HG02678 (cell line): Measurements from ENCODE around the gene DAW1.
"Not testable (repeated sequence)": the region's sequence is repeated elsewhere in the genome, so short reads cannot be mapped to it uniquely, and the experiment has no call there.

Experiments
- ATAC-seq: cut with Tn5 transposase; IDR thresholded peaks from one replicate; pipeline ENCODE4 v1.9.1; 2021; ENCODE audit warnings: mild to moderate bottlenecking, moderate library complexity; ENCODE audit not compliant: unreplicated experiment

The DAW1 gene, protein sequence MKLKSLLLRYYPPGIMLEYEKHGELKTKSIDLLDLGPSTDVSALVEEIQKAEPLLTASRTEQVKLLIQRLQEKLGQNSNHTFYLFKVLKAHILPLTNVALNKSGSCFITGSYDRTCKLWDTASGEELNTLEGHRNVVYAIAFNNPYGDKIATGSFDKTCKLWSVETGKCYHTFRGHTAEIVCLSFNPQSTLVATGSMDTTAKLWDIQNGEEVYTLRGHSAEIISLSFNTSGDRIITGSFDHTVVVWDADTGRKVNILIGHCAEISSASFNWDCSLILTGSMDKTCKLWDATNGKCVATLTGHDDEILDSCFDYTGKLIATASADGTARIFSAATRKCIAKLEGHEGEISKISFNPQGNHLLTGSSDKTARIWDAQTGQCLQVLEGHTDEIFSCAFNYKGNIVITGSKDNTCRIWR

GRCh38 chr2:227871375-227871791, at the start of gene DAW1:
Gene DAW1, plus strand, starts transcription at chr2:227871631. Its CDS starts 59 bp downstream, at chr2:227871690.
- ATAC-seq = peak; percentile 86

DNA sequence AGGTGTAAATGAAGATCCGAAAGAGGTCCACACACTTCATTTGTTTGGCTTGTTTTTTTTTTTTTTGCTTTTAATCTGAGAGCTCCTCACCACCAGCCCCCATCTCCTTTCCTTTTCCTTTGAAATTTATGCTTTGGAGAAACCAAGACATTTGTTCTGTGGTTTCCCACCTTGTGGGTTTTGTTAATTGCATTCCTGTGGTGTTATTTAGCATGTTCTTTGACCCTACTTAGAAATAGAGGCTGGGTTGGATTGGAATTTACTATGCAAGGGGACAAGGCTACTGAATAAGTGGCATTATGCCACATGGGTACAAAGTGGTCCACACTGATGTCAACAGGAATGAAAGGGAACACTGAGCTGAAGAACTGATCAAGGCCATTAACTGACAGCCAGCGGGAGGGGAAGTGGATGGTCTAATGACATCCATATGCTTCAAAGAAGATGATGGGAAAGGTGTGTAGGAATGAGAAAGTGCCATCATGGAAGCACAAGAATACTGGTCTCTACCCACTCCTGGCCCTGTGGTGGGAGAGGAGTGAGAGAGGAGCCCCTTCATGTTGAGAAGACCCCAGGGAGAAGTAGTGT, 48.9 kb upstream of the DAW1 start:
- ATAC-seq = no peak

DNA sequence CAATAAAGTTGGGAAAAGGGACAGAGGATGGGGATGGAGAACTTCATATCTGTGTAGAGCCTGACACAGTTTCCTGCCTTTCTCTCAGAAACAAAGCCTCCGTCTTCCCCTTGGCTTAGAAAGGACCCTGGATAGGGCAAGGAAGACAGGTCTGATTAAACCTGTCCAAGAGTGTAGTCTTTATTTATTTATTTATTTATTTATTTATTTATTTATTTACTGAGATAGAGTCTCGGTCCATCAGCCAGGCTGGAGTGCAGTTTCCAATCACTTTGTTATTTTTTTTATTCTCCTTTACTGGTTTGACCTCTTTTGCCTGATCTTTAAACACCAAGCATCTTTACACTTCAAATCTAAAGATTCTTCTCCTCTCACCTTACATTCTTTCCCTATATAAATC, 47.5 kb upstream of the DAW1 start:
- ATAC-seq = no peak

GRCh38 chr2:227824711-227825110, 46.7 kb upstream of the DAW1 start:
- no peak for ATAC-seq

DNA sequence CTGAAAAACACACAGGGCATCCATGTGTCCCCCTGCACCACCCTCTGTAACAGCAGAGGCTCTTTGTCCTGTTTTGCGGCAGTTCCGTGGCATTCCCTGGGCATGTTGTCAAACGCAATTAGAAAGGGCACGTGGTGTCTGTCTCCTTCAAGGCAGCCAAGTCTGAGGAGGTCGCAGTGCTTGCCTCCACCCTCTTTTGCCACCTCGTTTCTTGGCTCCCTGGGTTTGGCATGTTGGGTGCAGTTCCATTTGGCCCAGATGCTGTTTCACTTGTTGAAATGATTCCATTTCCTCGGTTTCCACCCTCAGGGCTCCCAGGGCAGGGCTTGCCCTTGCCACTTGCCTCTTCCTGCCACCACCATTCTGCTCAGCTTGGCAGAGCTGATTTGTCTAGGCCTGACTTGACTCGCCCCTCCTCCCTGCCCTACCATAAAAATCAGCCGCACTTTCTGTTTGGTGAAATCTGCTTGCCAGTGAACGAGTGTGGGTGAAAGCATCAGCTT, 45.4 kb upstream of the DAW1 start:
- ATAC-seq = no peak

- no peak for ATAC-seq
Measured at GRCh38 chr2:227826563-227826962, 44.9 kb upstream of the DAW1 start.

DNA sequence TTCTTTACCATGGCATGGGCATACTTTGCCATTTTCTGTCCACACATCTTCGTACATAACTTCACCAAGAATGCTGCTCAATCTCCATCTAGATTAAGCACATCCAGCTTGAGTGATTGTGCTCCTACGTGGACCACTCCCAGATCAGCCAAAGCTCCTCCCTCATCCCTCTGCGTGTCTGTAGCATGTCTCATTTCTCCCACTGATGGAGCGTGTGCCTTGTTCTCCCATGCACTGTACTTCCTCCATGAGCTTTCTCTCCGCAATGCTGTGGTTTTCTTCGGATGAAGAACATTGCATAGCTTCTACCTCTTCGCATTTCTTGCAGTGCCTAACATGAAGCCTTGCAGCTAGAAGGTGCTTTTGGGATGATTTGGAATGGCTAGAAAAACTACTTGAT, 44.3 kb upstream of the DAW1 start:
- ATAC-seq = no peak

DNA sequence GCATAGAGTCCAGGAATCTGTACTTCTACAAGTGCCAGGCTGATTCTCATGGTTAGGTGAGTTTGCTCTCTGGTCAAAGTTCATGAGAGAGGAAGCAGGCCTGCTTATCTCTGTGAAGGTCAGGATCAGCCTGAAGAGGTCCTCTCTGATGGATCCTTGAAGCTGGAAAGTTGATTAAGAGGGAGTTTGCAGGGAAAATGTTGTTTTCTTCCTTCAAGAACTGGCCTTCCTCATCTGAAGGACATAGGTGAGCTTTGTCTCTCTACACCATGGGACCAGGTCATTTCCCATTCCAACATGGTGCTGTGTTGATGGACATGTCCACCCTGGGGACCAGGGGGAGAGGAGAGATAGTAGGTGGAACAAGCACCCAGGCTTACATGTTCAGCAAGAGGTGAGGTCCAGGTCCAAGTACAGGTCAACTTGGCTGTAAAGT, 42.9 kb upstream of the DAW1 start:
- ATAC-seq = no peak

DNA sequence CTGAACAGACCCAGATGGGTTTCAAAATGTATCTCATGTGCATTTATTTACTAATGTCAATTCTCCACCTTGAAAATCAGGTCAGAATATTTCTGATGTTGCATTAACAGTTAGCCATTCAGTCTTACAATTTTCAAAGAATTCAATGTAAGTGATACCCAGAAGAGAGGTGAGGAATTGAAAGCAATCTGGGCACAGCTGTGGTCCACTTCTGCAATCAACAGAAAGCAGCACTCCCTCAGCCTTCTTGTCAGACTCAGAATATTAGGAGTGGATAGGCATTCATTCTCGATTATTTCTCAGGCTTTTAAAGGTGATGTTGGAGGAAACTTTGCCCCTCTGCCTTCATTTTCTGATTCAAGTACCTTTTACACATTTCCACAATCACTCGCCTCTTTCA, 42.1 kb upstream of the DAW1 start:
- no peak for ATAC-seq

DNA sequence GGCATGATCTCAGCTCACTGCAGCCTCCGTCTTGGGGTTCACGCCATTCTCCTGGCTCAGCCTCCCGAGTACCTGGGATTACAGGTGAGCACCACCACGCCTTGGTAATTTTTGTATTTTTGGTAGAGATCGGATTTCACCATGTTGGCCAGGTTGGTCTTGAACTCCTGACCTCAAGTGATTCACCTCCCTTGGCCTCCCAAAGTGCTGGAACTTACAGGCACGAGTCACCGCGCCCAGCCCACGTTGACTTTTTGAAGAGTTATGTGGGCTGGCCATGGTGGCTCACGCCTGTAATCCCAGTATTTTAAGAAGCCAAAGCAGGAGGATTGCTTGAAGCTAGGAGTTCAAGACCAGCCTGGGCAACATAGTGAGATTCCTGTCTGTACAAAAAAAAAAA, 37.0 kb upstream of the DAW1 start:
- ATAC-seq = no peak

DNA sequence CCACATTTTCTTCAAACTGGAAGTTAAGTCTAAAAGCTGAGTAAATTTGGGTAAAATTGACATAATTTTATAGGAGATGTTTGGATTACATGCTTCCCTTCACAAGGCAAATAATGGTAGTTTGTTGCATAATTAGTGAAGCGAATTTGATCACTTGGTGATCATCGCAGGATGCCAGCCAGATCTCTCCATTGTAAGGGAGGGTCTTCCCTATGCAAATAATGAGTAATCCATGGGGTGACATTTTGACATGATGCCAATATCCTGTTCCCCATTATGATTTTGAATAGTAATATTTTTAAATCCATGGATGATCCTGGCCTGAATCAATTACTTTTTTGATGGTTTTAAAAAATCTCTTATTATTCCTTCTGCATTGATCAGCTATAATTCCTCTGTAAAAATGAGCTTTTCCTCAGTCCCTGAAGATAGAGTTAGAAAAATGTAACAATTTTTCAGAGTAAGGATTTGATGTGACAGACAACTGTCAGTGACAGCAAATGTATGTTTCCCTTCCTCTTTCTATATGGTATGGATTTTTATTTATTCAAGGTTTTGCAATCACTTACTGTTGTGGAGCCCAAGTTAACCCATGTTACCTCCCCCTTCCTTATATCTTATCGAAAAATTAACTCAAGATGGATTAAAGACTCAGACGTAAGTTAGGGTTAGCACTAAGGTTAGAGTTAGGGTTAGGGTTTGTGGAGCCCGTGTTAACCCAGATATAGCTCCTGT, 36.3 kb upstream of the DAW1 start:
- ATAC-seq = no peak

DNA sequence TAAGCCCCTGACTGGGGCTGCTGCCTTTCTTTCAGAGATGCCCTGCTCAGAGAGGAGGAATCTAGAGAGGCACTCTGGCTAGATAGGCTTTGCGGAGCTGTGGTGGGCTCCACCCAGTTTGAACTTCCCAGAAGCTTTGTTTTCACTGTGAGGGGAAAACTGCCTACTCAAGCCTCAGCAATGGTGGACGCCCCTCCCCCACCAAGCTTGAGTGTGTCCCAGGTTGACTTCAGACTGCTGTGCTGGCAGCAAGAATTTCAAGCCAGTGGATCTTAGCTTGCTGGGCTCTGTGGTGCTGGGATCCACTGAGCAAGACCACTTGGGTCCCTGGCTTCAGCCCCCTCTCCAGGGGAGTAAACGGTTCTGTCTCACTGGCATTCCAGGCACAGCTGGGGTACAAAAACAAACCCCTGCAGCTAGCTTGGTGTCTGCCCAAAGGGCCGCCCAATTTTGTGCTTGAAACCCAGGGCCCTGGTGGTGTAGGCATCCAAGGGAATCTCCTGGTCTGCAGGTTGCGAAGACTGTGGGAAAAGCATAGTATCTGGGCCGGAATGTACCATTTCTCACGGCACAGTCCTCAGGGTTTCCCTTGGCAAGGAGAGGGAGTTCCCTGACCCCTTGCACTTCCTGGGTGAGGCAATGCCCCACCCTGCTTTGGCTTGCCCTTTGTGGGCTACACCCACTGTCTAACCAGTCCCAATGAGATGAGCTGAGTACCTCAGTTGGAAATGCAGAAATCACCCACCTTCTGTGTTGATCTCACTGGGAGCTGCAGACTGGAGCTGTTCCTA, 31.9 kb upstream of the DAW1 start:
- ATAC-seq = not testable (repeated sequence)

GRCh38 chr2:227846831-227847230, 24.6 kb upstream of the DAW1 start:
- ATAC-seq = peak; percentile 60

DNA sequence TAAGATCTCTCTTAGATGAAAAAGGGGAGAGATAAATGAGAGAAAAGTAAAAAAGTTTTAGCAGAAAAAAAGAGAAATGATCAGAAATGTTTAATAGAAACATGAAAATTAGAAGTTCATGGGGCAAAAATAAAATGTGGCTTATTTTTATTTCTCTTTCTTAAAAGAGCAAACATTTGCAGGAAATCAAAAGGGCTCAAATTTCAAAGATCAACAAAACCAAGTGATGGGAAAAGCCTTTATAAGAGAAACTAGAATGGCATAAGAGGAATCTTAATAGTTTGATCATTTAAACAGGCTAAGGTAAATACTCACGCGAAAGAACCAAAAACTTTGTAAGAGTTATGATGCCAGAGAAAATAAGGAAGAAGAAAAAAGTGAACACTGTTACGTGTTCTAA, 23.3 kb upstream of the DAW1 start:
- ATAC-seq = no peak

DNA sequence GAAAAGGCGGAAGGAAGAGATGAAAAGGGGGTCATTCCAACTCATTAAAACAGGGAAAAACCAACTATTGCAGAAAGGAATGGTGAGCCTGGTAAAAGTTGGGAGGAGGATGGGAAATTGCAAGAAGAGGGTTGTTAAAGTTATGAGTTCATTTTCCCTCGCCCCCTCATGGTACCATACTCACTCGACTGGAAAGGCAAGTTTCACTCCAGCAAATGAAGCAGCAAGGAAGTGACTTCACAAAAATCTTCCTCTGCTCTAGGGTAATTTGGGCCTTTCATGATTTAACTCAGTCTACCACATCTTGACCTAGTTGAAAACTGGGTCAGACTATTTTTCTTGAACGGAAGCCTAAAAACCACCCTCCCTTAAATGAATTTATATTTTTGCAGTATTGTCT, 22.8 kb upstream of the DAW1 start:
- peak; percentile 63 for ATAC-seq

DNA sequence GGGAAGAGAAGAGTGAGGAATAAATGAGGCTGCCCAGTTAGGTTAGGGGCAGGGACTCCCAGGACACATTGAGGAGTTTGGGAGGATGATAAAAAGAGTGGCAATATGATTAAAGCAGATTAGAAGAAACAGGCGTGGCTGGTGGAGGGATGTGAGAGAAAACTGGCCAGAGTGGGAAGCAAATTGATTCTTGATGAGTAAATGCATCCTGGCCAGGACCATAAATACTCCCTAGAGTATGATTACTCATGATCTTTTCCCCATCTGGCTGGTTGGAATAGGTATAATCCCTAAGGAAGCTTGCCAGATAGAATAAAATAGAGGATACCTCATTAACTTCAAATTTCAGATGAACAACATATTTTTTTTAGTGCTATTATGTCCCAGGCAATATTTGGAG, 21.5 kb upstream of the DAW1 start:
- ATAC-seq = no peak

DNA sequence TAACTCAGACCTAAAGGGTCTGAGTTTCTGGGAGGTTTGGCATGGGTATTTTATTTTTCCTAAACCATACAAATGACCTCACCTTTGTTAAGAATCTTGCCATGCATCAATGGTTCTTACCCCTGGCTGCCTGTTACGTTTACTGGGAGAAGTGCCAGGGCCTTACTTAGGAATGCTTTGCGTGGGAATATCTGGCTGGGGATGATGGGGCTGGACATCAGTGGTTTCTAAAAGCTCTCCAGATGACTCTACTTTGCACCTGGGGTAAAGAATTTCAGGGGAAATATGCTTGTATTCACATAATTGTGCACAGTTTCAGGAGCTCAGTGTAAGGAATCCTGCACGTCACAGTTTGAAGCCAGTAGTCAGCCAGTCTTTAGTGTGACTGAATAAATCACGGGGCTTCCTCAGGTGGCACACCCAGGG, 18.2 kb upstream of the DAW1 start:
- ATAC-seq = no peak

DNA sequence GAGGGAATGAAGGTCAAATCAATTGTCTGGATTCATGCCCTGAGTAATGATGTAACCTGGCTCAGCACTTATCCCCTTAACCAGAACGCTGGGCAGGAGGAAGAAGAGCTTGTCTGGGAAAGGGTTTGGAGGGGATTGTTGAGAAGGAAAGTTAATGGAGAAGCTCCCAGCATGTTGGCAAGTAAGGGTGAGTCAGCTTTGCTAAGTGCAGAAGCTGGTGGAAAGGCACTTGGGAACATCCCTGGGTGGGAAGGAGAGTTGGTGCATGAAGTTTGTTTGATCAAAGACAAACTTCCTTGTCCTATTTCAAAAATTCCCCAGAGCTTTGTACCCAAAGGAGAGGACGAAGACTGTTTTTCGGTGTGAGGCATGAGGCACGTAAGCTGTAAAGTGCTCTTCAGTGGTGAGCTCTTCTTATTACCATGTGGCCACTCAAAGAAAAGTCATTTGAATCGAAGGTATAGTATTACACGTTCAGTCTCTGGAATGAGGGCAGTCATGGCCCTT, 17.6 kb upstream of the DAW1 start:
- ATAC-seq = no peak

GRCh38 chr2:227855440-227855839, 16.0 kb upstream of the DAW1 start:
- ATAC-seq = no peak

DNA sequence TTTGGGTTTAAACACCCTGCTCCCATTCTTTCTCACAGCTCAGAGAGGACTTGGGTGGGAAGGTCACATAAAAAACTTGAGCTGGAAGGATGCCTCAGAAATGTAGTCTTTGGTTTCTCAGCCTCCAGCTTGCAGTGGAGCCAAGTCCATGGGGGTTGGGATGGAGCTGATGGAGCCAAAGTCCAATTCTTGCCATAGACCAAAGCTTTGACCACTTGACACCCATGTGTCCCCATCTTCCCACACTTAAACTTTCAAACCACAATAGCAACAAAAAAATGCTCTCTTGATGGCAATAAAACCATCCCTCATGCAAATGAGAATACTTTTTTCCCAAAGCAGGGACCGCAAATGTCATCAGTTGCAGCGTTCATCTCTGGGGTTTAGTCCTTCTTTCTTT, 14.7 kb upstream of the DAW1 start:
- no peak for ATAC-seq

DNA sequence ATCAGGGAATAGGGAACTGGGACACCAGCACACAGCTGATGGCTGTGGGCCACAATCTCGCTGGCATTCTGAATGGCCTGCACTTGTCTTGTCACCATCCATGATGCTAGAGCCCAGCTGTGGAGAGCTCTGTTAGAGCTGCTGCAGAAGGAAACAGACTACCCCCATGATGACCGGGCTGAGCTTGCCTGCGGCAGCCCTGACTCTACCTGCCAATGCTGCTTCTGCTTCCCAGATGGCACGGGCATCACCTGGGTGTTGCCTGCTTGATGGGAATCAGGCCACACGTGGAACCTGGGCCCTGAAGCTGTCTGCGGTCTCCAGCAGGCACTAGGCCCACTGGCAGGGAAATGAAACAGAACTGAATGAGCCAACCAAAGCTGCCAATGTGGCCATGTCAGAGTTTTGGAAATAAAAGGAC, 11.2 kb upstream of the DAW1 start:
- ATAC-seq = no peak
